GM19463 (cell line): Measurements from ENCODE around the gene SPATA32.
"Not testable (repeated sequence)": the region's sequence is repeated elsewhere in the genome, so short reads cannot be mapped to it uniquely, and the experiment has no call there.

Experiments used
- ATAC-seq: cut with Tn5 transposase; IDR thresholded peaks from one replicate; pipeline ENCODE4 v1.9.1; 2021; ENCODE audit warnings: mild to moderate bottlenecking, moderate library complexity; ENCODE audit not compliant: unreplicated experiment

SPATA32 gene

DNA sequence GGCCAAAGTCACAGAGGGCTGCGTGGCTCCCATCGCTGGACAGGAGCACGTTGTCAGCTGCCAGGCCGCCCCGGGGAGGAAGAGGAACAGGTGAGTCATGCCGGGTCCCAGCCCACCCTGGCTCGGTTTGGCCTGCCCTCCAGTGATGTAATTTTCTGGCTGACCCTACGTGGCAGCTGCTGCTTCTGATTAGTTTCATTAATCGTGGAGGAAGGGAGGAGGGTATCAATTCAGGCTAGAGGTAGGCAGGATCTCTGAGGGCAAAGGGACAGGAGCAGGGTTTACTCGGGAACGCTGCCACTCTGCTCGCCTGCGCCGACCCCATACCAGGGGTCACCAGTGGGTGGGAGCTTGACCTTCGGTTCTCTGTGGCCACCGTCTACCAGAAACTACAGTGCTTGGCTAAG lies 11.7 kb upstream of the SPATA32 start:
- ATAC-seq: no peak

DNA sequence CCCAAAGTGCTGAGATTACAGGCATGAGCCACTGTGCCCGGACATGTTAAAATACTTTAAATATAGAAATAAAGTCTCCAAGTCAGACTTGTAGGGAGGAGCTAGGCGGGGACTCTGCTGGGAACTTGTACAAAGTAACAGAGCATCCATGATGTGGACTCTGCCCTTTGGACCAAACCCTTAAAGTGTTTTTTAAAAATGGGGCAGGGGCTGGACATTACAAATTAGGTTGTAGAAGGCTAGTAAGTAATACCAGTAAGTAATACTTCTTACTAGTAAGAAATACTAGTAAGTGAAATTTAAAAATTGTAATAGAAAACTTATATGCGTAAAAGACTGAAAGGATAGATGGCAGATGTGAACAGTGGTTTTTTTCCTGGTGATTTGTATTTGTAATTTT lies 9.7 kb upstream of the SPATA32 start:
- ATAC-seq: no peak

- no peak for ATAC-seq
These were observed 9.0 kb upstream of the SPATA32 start for GRCh38 chr17:45270828-45271418.

- no peak for ATAC-seq
These were observed 8.0 kb upstream of the SPATA32 start for GRCh38 chr17:45269912-45270311.

DNA sequence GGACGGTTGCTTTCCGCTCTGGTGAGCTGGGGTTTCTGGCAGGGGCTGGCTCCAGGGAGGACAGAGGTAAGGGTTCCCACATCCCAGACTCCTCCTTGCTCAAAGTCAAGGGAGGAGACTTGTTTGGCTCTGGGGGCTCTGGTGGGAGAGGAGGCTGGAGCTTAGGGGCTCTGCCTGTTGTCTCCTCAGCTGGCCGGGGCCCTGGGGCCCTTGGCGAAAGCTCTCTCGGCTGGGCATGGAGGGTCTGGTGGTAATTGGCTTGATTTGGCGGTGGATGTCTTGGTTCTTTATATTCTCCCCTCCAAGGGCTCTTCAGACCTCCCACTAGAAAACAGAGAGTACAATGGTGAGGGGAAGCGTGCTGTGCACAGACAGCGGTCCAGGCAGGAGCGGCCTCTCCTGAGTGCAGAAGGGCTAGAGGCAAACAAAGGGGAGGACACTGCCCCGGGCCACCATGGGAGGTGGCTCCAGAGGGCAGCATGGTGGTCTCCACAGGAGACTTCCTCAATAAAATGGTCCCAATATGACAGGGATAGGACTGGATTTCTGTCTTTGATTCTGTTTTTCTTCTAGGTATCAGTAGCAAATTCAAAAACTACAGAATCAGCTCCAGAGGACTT lies 5.7 kb upstream of the SPATA32 start:
- no peak for ATAC-seq

- ATAC-seq: no peak
These were observed 4.6 kb upstream of the SPATA32 start for GRCh38 chr17:45266372-45266926.

GRCh38 chr17:45265821-45266220 lies 3.9 kb upstream of the SPATA32 start:
- no peak for ATAC-seq

DNA sequence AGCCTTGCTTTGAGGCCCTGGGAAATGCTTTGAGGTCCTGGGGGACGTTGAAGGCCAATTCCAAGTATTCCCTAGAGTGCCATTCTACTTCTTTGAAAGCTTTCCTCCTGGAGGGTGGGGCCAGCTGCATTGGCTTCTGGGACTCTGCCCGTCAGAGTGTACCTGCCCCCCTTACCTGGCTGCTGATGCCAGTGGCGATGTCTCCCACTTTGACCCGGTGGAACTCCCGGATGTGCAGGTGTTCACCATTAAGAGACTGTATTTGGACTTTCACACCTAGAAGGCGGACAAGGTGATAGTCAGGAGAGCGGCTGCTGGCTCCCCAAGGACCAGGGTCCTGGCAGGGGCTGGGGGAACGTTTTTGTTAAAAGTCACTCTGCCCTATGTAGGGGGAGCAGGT lies 3.1 kb upstream of the SPATA32 start:
- no peak for ATAC-seq

DNA sequence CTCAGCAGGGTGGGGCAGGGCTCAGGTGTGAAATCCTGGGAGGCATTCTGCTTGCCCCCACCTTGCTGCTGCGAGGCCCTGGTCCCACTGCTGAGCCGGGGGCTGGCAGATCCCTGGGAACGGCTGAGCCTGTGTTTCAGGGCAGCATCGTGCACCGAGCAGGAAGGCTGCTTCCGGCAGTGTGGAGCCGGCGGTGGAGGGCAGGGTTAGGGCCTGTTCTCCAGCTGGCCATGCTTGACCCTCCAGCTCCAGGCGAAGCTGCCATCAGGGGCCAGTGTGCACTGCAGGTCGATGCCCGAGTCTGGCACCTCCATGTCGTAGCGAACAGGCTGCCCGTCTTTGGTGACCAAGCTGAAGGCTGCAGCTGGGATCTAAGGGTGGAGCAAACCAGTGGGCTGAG lies 2.5 kb upstream of the SPATA32 start:
- ATAC-seq: no peak

DNA sequence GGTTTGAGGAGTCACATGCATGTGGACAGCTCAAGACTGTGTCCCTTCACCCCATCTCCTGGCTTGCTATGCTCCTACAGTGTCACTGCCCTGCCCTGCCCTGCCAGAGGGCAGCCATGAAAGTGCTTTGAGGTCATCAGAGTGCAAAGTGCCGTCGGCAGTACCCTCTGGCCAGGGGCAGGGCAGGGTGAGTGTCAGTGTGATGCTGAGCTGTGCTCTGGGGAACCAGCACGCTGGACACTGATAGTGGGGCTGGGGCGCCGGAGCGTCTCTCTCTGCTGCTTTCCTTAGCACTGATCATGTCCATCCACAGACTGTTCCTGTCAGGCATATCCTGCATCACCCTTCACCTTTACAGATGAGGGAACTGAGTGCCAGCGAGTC lies 1.6 kb upstream of the SPATA32 start:
- ATAC-seq: no peak

DNA sequence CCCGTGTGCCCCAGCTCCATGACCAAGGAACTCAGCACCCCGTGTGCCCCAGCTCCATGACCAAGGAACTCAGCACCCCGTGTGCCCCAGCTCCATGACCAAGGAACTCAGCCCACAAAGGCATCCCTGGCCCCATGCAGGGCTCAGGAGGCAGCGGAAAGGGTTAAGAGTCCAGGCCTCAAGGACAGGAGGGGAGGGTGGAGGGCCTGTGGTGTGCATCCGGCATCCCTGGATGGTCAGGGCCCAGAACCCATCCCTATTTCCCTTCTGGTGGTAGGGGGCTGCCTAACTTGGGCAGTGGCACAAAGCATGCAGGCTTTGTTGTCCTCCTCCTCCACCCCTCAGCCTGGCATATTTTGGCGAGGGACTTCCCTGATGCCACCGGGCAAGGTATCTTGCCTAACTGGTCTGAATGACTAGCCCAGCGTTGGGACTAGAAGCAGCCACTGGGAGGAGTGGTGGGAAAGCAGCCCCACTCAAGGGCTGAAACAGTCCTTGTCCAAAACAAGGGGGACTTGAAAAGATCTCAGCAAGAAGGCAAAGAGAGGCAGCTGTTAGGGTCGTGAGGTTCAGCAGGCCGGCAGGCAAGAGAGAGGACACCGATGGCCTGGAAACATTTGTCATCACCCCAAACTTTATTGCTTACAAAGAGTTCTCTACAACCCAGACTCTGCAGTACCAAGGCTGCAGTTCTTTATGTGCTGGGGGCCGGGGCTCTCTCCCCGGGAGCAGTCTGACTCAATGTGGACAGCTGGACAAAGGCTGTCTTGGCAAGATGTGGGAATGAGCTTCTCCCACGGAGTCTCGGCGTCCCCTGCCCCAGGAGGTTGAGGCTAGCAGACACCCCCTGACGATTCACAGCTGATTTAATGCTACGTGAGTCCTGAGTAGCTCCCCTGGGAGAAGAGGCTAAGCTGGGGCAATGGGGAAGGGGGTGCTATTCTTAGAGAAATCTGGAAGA lies 902 bp upstream of the SPATA32 start:
- ATAC-seq: no peak

DNA sequence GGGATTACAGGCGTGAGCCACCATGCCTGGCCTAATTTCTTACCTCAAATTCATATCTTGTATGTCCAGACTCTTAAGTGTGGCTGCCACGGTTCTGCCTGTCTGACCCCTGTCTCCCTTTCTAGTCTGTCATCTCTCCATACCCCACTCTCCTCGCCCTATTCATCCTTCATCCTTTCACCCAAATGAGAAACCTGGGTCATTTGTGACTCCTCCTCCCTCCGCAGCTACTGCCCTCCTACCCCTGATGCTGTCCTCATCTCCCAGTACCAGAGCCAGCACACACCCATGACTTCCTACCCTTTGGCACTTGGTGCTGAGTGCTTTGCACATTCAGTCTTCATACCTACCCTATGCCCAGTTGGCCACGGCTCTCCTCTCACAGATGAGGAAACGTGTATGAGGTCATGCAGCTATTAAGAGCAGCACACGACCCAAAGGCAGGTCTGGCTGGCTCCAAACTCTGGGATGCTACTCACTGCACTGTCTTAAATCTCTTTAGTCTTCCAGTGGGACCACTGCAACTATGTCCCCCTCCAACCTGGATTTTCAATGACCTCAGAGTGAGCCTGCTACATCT lies 1.6 kb downstream of the SPATA32 start:
- no peak for ATAC-seq

DNA sequence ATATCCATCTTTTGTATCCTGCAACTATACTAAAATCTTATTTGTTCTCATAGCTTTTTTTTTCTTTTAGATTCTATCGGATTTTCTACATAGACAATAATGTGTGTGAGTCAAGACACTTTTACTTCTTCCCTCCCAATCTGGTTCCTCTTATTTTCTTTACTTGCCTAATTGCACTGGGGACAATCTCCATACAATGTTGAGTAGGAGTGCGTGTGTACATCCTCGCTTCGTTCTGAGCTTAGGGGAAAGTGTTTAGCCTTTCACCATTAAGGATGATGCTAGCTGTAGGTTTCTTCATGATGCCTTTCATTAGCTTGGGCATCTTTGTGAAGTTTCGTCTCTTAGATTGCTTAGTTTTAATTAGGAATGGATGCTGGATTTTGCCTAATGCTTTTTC lies 2.9 kb downstream of the SPATA32 start:
- no peak for ATAC-seq

- ATAC-seq: no peak
These were observed 4.8 kb downstream of the SPATA32 start for GRCh38 chr17:45257115-45257514.

- ATAC-seq: no peak
These were observed 5.6 kb downstream of the SPATA32 start for GRCh38 chr17:45256114-45256966.

GRCh38 chr17:45255358-45255757 lies 6.5 kb downstream of the SPATA32 start:
- no peak for ATAC-seq

- ATAC-seq: no peak
These were observed 8.0 kb downstream of the SPATA32 start for GRCh38 chr17:45253879-45254278.

DNA sequence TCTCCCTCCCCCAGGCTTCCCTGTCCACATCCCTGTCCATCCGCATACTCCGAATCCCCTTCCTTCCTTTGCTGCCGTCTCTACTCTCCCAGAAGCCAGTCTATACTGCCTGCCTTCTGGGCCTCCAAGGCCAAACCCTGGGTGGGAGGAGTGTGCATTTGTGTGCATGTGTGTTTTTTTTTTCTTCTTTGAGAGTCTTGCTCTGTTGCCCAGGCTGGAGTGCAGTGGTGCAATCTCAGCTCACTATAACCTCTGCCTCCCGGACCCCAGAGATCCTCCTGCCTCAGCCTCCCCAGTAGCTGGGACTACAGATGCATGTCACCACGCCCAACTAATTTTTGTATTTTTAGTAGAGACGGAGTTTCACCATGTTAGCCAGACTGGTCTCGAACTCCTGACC lies 8.7 kb downstream of the SPATA32 start:
- not testable (repeated sequence) for ATAC-seq

DNA sequence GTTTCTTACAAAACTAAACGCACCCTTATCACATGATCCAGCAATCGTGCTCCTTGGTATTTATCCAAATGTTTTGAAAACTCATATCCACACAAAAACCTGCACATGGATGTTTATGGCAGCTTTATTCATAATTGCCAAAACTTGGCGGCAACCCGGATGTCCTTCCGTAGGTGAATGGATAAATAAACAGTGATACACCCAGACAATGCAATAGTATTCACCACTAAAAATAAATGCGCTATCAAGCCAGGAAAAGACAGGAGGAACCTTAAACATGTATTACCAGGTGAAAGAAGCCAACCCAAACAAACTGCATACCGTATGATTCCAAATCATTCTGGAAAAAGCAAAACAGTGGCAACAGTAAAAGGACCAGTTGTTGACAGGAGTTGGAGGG lies 10.0 kb downstream of the SPATA32 start:
- ATAC-seq: no peak
